Activated CD4-positive, alpha-beta T cell treated with anti-CD3 and anti-CD28 coated beads for 24 hours (primary cell): ENCODE results near the gene AMPD3.
A peak's percentile ranks its signal among the peaks of the same experiment; 100 is the strongest.

ENCODE experiments used
- DNase-seq, 2 donors: peaks; one replicate each; pipeline ENCODE4 v3.0.0-alpha.2; 2020; ENCODE audit warnings: low read depth in 2 of 2

AMPD3 gene

GRCh38 chr11:10538924-10539323 lies 83.9 kb downstream of the AMPD3 start:
- no peak for DNase-seq

- no peak for DNase-seq
These were observed 84.3 kb downstream of the AMPD3 start for GRCh38 chr11:10539339-10539738.

- no peak for DNase-seq
These were observed 85.5 kb downstream of the AMPD3 start for GRCh38 chr11:10540546-10540914.

DNA sequence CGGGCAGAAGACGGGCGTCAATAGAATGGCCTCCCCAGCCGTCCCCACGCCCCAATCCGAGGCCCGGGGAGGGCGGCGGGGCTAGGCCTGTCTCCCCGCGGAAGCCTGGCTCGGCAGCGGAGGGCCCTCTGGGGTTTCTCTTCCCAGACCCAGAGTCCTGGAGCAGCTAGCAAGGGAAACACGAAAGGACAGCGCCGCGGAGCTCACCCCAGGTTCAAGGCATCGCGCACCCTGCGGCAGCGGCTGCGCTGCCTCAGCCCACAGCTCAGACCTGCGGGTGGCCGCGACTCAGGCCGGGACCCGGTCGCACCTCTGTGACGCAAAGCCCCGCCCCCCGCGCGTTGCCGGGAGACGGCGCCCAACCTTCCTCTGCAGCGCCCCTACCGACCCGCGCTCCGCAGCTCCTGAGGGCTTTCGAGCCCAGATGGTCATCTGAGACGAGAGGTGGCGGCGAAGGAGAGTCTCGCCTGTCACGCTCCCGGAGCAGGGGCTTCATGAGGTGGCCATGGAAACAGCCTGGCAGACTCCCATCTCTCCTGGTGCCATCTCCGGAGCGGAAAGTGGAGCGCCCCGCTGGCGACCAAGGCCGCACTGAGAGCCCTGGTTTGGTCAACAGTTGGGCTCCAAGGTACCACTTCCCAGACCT lies 86.0 kb downstream of the AMPD3 start, which contains the start of gene RNF141:
Gene RNF141 (minus strand): TSS at position 273 of the 646 bp plus-strand sequence. CDS start 7,029 bp downstream, outside the sequence.
- DNase-seq = peak; percentile 95 to 97

DNA sequence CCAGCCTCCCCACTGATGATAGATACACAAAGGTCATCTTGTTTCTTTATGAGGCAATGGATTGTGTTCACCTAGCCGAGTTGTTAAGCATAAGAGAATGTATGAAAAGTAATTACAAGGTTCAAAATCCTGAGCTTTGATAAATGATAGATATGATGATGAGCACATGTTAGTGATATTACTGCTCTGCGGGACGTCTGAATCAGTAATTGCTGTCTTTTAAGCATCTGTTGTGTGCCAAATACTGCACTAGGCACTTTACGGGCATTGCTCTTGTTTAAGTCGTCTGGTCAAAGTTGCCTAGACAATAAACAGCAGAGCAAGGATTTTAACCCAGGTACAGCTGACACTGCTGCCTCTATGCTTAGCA lies 86.5 kb downstream of the AMPD3 start:
- DNase-seq = no peak

- no peak for DNase-seq
These were observed 87.7 kb downstream of the AMPD3 start for GRCh38 chr11:10542776-10543175.

DNA sequence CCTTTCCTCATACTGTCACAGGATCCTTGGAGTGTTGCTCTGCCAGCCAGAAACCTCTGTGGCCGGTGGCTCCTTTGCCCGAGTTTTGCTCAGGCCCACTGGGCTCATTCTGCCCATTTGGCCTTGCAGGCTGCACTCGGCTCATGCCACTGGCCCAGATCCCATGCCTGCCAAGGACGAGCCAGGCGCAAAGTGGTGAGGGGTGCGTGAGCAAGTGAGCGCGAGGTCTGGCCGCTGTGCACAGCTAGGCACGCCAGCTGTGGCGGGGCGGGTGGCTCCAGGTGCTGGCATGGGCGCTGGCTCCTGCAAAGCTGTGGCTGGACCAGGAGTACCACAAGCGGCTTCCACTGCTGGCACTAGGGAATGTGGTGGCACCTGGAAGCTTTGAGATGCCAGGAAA lies 88.7 kb downstream of the AMPD3 start:
- no peak for DNase-seq

GRCh38 chr11:10544491-10545465 lies 89.7 kb downstream of the AMPD3 start:
- DNase-seq = no peak

DNA sequence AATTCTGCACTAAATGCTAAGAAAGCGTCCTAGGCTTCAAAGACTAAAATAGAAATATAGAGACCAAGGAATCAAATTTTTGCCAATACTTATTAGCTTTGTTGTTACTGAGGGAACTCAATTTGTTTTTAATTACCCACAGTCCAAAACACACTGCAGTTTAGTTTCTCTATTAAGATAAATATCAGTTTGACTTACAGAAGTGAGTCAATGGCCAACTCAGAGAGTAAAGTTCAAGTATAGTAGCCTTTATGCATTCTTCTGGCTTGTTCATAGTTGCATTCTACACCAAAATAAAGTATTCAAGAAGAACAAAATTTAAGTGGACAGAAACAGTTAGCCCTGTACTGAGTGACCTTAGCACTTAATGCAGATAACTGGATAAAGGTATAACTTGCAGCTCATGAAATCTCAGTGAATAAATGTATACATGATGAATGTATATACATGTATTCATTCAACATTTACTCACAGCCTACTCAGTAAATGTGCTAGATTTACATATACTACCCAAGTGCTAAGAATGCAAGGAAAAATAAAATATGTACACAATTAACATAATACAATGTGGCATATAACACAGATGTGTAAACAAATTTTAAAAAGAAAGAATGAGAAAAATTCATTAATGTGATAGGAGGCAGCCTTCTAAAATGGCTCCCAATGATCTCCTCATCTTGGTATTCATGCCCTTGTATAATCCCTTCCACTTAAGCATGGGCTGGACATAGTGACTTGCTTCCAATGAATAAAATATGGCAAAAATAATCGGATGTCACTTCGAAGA lies 95.6 kb downstream of the AMPD3 start:
- DNase-seq = no peak

DNA sequence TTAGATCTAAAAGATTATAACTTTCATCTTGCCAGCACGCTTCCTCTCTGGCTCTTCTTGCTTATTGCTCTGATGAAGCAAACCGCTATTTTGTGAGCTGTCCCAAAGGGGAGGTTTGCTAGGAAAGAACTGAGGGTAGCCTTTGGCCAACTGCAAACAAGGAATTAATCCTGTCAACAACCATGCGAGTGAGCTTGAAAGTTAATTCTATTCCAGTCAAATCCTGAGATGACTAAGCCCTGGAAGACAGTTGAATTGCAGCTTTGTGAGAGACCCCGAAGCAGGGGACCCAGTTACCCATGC lies 96.2 kb downstream of the AMPD3 start:
- DNase-seq = no peak

GRCh38 chr11:10551845-10552352 lies 96.8 kb downstream of the AMPD3 start:
- DNase-seq = no peak

DNA sequence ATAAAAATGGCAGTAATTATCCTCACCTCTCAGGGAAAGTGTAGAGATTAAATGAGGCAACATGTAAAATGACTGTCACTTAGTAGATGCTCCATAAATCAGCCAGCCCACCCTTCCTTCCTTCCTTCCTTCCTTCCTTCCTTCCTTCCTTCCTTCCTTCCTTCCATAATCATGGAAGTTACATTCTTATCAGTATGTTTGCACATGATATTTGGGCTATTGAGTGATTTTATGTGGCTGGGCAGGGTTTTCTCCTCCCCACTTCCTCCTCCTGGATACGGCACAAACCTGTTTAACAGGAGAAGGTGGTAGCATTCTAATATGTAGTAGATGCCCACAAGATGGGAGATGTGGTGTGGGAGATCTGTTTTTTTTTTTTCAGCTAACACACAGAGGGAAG lies 101.5 kb downstream of the AMPD3 start:
- no peak for DNase-seq
